Tibial artery (tissue), 4 donors: ENCODE data around the gene PDE3A.

Source experiments
- DNase-seq, 2 donors: peaks; one replicate each; pipeline ENCODE4 v3.0.0-alpha.2; 2019
- H3K27ac ChIP-seq, 2 donors: fragments of 200-600 bp; sonication (generic) in 1 of 2; 1 replicate in 1 of 2; 2 replicates in 1 of 2; pipeline ENCODE4 v1.5.1; 2018 to 2019; ENCODE audit warnings: mild to moderate bottlenecking in 1 of 2
- H3K27me3 ChIP-seq, 2 donors: fragments of 200-600 bp; sonication (generic) in 1 of 2; one replicate each; pipeline versions ENCODE4 v1.5.1 to v1.6.0; 2016 to 2019
- H3K36me3 ChIP-seq, 3 donors: fragments of 200-600 bp; sonication (generic) in 2 of 3; one replicate each; pipeline ENCODE4 v1.5.1; 2016 to 2019; ENCODE audit warnings: mild to moderate bottlenecking in 2 of 3
- H3K4me1 ChIP-seq, 4 donors: fragments of 200-600 bp; sonication (generic) in 2 of 4; 1 replicate in 3 of 4; 2 replicates in 1 of 4; pipeline ENCODE4 v1.5.1; 2016 to 2019
- H3K4me3 ChIP-seq, 2 donors: fragments of 200-600 bp; sonication (generic) in 1 of 2; 1 replicate in 1 of 2; 2 replicates in 1 of 2; pipeline ENCODE4 v1.5.1; 2018 to 2019; ENCODE audit warnings: mild to moderate bottlenecking in 2 of 2
- H3K9me3 ChIP-seq, 3 donors: fragments of 200-600 bp; sonication (generic) in 1 of 3; one replicate each; pipeline ENCODE4 v1.5.1; 2016 to 2019
- intact Hi-C: fragments of 100-400 bp; cut with DNase I; formaldehyde crosslinking; loops from one replicate; pipeline ENCODE4 v1.15.0; 2023; ENCODE audit warnings: low total_unique reads
- TF ChIP-seq, protein P1 (sequence below), 2 experiments: fragments of 200-600 bp in 1 of 2; fragments of 450-650 bp in 1 of 2; IDR thresholded peaks; one replicate each; pipeline ENCODE4 v1.5.1; 2017 to 2019; ENCODE audit warnings: antibody characterized with exemption in 2 of 2, mild to moderate bottlenecking in 1 of 2, moderate library complexity in 1 of 2

Gene PDE3A

DNA sequence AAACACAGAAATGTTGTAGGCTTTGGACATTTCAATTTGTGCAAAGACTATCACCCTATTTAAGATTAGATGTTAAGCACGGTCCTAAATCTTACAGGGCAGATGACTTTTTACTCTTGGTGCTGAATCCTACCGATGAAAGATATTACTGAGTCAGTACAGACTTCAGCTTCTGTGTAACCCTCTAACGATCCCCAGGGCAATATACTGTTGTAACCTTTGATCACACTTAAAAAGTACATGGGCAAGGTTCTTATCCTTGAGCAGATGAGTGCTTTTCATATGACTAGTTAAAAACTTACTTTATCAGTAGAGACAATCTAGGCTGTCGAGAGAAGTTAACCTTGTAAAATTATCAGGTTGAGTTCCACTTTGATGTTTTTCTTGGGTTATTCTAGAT, 22.5 kb downstream of the PDE3A start:
- Histone ChIP-seq H3K4me3 (no peak overlapping the region), H3K9me3 (no peaks in the 10 kb centered on the region), H3K27ac (peak overlapping the region; percentile 29 to 42), H3K36me3 (no peaks in the 10 kb centered on the region), H3K27me3 (no peaks in the 10 kb centered on the region), H3K4me1 (peaks cover 0 to 60% (median 13%) of the 10 kb centered on the region in 4 donors)
- intact Hi-C loops = no loop called here
- TF ChIP-seq, protein P1, sequence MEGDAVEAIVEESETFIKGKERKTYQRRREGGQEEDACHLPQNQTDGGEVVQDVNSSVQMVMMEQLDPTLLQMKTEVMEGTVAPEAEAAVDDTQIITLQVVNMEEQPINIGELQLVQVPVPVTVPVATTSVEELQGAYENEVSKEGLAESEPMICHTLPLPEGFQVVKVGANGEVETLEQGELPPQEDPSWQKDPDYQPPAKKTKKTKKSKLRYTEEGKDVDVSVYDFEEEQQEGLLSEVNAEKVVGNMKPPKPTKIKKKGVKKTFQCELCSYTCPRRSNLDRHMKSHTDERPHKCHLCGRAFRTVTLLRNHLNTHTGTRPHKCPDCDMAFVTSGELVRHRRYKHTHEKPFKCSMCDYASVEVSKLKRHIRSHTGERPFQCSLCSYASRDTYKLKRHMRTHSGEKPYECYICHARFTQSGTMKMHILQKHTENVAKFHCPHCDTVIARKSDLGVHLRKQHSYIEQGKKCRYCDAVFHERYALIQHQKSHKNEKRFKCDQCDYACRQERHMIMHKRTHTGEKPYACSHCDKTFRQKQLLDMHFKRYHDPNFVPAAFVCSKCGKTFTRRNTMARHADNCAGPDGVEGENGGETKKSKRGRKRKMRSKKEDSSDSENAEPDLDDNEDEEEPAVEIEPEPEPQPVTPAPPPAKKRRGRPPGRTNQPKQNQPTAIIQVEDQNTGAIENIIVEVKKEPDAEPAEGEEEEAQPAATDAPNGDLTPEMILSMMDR (IDR thresholded peaks at IDR 0.05) = no peak
- DNase-seq = no peak

DNA sequence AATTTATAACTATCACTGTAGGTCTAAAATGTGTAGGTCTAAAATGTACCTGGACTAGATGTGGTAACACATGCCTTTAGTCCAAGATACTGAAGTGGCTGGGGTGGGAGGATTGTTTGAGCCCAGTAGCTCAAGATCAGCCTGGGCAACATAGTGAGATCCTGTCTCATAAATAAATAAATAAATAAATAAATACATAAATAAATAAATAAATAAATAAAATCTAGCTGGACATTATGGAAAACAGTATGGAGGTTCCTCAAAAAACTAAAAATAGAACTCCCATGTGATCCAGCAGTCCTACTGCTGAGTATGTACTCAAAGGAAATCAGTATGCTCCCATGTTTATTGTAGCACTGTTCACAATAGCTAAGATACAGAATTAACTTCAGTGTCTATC, 24.0 kb downstream of the PDE3A start:
- TF ChIP-seq, protein P1 (IDR thresholded peaks at IDR 0.05) = no peak
- H3K27me3 ChIP-seq = no peaks in the 10 kb centered on the region
- intact Hi-C loops = no loop called here

DNA sequence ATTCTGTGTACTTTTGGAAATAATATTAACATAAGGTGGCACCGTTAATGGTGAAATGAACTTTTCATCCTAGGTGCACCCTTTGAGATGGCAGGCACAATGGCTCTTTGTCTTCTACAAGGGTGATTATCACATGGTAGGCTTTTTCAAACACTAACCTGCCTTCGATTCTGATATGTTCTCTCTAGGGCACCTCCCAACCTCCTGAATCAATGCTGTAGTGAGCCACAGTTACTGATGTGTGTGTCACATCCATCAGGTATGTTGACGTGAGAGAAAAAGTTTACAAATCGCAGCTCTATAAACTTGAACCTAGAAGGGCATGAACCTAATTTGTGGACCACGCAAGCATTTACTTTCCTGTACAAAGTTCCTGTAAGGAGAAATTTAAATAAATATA, 25.4 kb downstream of the PDE3A start:
- Histone ChIP-seq H3K27me3 (no peaks in the 10 kb centered on the region), H3K27ac (no peak overlapping the region), H3K4me3 (no peak overlapping the region), H3K4me1 (peaks cover 0 to 68% (median 13%) of the 10 kb centered on the region in 4 donors), H3K9me3 (no peaks in the 10 kb centered on the region), H3K36me3 (no peaks in the 10 kb centered on the region)
- intact Hi-C loops = no loop called here
- DNase-seq = no peak
- TF ChIP-seq, protein P1 (IDR thresholded peaks at IDR 0.05) = no peak

More for the DNA sequence above, 24.0 kb downstream of the PDE3A start:
- H3K36me3 ChIP-seq = no peaks in the 10 kb centered on the region
- no peak for DNase-seq
- peaks cover 0 to 69% (median 13%) of the 10 kb centered on the region in 4 donors for H3K4me1 ChIP-seq
- H3K27ac ChIP-seq = peak overlapping the region in 1 of 2 donors; percentile 8
- no peak overlapping the region for H3K4me3 ChIP-seq
- H3K9me3 ChIP-seq = no peaks in the 10 kb centered on the region

DNA sequence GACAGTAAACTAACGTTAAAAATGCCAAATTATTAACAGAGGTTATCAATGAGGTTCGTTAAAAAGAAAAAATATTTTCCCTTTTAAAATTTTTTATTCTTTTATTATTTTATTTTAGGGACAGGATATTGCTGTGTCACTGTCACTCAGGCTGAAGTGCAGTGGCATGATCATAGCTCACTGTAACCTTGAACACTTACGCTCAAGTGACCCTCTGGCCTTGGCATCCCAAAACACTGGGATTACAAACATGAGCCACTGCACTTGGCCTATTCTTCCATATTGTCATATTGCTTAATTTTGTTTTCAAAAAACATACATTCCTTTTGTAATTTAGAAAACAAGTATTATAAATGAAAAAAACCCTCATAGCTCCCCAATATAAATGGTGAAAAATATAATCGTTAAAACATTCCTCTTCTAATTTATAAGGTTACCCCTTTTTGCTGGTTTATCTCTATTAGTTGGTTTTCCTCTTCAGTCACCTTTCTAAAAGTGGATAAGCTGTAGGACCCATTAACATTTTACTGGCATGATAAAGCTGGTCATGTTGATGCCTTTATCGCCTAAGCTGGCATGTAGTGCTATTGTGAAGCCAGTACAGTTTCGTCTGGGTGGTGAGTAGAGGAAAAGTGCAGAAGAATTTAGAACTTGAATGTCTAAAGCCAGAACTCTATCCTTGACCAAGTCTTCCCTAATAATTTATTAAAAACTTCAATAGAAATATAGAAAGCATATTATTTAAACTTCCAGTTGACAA, 27.6 kb downstream of the PDE3A start:
- no peaks in the 10 kb centered on the region for H3K27me3 ChIP-seq
- H3K4me1 ChIP-seq = peaks cover 0 to 59% (median 0%) of the 10 kb centered on the region in 4 donors
- H3K36me3 ChIP-seq = no peaks in the 10 kb centered on the region
- TF ChIP-seq, protein P1 (IDR thresholded peaks at IDR 0.05) = no peak
- no peak overlapping the region for H3K4me3 ChIP-seq
- intact Hi-C loops = no loop called here
- no peak for DNase-seq
- no peak overlapping the region for H3K27ac ChIP-seq
- no peaks in the 10 kb centered on the region for H3K9me3 ChIP-seq

DNA sequence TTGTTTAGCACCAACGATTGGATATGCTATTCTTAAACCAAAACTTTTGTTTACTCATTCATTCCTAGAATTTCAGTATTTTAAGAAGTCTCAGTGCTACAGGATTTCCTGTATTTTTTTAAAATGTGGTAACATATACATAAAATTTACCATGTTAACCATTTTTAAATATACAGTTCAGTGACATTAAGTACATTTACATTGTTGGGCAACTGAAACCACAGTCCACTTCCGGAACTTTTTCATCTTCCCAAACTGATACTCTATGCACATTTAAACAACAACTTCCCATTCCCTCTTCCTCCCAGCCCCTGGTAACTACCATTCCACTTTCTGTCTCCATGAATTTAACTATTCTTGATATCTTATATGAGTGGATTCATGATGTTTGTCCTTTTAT, 30.3 kb downstream of the PDE3A start:
- Histone ChIP-seq H3K4me1 (peaks cover 0 to 65% (median 0%) of the 10 kb centered on the region in 4 donors), H3K27ac (no peak overlapping the region), H3K4me3 (no peak overlapping the region), H3K27me3 (no peaks in the 10 kb centered on the region), H3K36me3 (no peaks in the 10 kb centered on the region), H3K9me3 (no peaks in the 10 kb centered on the region)
- TF ChIP-seq, protein P1 (IDR thresholded peaks at IDR 0.05) = no peak
- intact Hi-C loops = no loop called here
- DNase-seq = peak in 1 of 2 donors; percentile 38
